ENCODE data around the gene CBLC. TPM values are rescaled to one million over a fixed set of nuclear protein-coding genes. Genes with fewer than 3 reads are reported as not detected.

The CBLC gene
- total RNA-seq, 4 donors from 2014 or later: not detected

GRCh38 chr19:44742330-44743061 lies 35.2 kb upstream of the CBLC start:
- DNase-seq (ENCODE audit: low spot score in 2 of 2): no peak
- Histone ChIP-seq H3K9me3 (no peaks in the 10 kb centered on the region), H3K27me3 (no peaks in the 10 kb centered on the region), H3K4me3 (no peak overlapping the region), H3K4me1 (peaks cover 0 to 78% (median 43%) of the 10 kb centered on the region in 4 donors), H3K27ac (peak overlapping the region; percentile 12 to 95 (median 80)), H3K36me3 (no peaks in the 10 kb centered on the region)
- TF ChIP-seq CTCF (IDR thresholded peaks at IDR 0.05): no peak
- no peak for TF ChIP-seq POLR2A (IDR thresholded peaks at IDR 0.05)
- TF ChIP-seq EP300 (IDR thresholded peaks at IDR 0.05): no peak
- WGBS, 2 donors: 57 to 62% methylated on average over 20 of the region's 20 CpGs

- WGBS, 2 donors: 57 to 65% methylated on average over 3 of the region's 3 CpGs
- no peaks in the 10 kb centered on the region for H3K9me3 ChIP-seq
- no peak for TF ChIP-seq CTCF (IDR thresholded peaks at IDR 0.05)
- no peak for TF ChIP-seq EP300 (IDR thresholded peaks at IDR 0.05)
- peaks cover 0 to 88% (median 48%) of the 10 kb centered on the region in 4 donors for H3K4me1 ChIP-seq
- DNase-seq (ENCODE audit: low spot score in 2 of 2): no peak
- no peaks in the 10 kb centered on the region for H3K27me3 ChIP-seq
- H3K4me3 ChIP-seq: no peak overlapping the region
- H3K27ac ChIP-seq: peak overlapping the region; percentile 43 to 96 (median 92)
- H3K36me3 ChIP-seq: no peaks in the 10 kb centered on the region
Measured at GRCh38 chr19:44744871-44745332, 32.8 kb upstream of the CBLC start.

- no peak overlapping the region for H3K4me3 ChIP-seq
- H3K4me1 ChIP-seq: peaks cover 0 to 91% (median 52%) of the 10 kb centered on the region in 4 donors
Measured at GRCh38 chr19:44745341-44745831, 32.3 kb upstream of the CBLC start.

GRCh38 chr19:44745887-44746600 lies 31.6 kb upstream of the CBLC start:
- H3K36me3 ChIP-seq: peaks cover 0 to 4% (median 0%) of the 10 kb centered on the region in 3 donors
- H3K9me3 ChIP-seq: no peaks in the 10 kb centered on the region
- peaks cover 0 to 91% (median 57%) of the 10 kb centered on the region in 4 donors for H3K4me1 ChIP-seq
- no peak overlapping the region for H3K4me3 ChIP-seq
- no peaks in the 10 kb centered on the region for H3K27me3 ChIP-seq
- no peak for DNase-seq (ENCODE audit: low spot score in 2 of 2)
- peak overlapping the region; percentile 72 to 96 (median 92) for H3K27ac ChIP-seq
- 78 to 79% methylated on average over 4 of the region's 4 CpGs for WGBS, 2 donors
- no peak for TF ChIP-seq POLR2A (IDR thresholded peaks at IDR 0.05)
- TF ChIP-seq CTCF (IDR thresholded peaks at IDR 0.05): no peak
- TF ChIP-seq EP300 (IDR thresholded peaks at IDR 0.05): no peak

More at GRCh38 chr19:44745341-44745831, 32.3 kb upstream of the CBLC start:
- no peaks in the 10 kb centered on the region for H3K36me3 ChIP-seq
- no peaks in the 10 kb centered on the region for H3K27me3 ChIP-seq
- no peaks in the 10 kb centered on the region for H3K9me3 ChIP-seq
- 9 to 24% methylated on average over 10 of the region's 10 CpGs for WGBS, 2 donors
- TF ChIP-seq EP300 (IDR thresholded peaks at IDR 0.05): peak in 1 of 2 donors; percentile 57
- no peak for TF ChIP-seq CTCF (IDR thresholded peaks at IDR 0.05)
- TF ChIP-seq POLR2A (IDR thresholded peaks at IDR 0.05): no peak
- peak; percentile 55 to 61 for DNase-seq (ENCODE audit: low spot score in 2 of 2)
- peak overlapping the region; percentile 43 to 96 (median 92) for H3K27ac ChIP-seq

- TF ChIP-seq POLR2A (IDR thresholded peaks at IDR 0.05) (no peak), EP300 (IDR thresholded peaks at IDR 0.05) (no peak), CTCF (IDR thresholded peaks at IDR 0.05) (no peak)
- no peak for DNase-seq (ENCODE audit: low spot score in 2 of 2)
- Histone ChIP-seq H3K4me3 (peak overlapping the region in 1 of 4 donors; percentile 25), H3K27ac (peak overlapping the region; percentile 72 to 96 (median 92)), H3K4me1 (peaks cover 0 to 91% (median 59%) of the 10 kb centered on the region in 4 donors), H3K36me3 (peaks cover 0 to 10% (median 0%) of the 10 kb centered on the region in 3 donors), H3K27me3 (no peaks in the 10 kb centered on the region), H3K9me3 (no peaks in the 10 kb centered on the region)
- WGBS, 2 donors: 62 to 71% methylated on average over 5 of the region's 5 CpGs
Measured at GRCh38 chr19:44746616-44746945, 31.1 kb upstream of the CBLC start.
